ENCODE data around the gene DOCK6.
A peak's percentile ranks its signal among the peaks of the same experiment; 100 is the strongest.

The DOCK6 gene

GRCh38 chr19:11247391-11247790, 14.9 kb downstream of the DOCK6 start:
- no peak for DNase-seq

GRCh38 chr19:11246941-11247340, 15.4 kb downstream of the DOCK6 start:
- DNase-seq, result no peak

- DNase-seq, result no peak
Observed at GRCh38 chr19:11244846-11245589, 17.3 kb downstream of the DOCK6 start.

GRCh38 chr19:11243798-11244169, 18.5 kb downstream of the DOCK6 start:
- no peak for DNase-seq

GRCh38 chr19:11242864-11243797, 19.2 kb downstream of the DOCK6 start:
- DNase-seq, result peak in 55 of 56 donors; percentile 8 to 95 (median 79)

GRCh38 chr19:11242025-11242424, 20.3 kb downstream of the DOCK6 start:
- no peak for DNase-seq

GRCh38 chr19:11240008-11240444, 22.3 kb downstream of the DOCK6 start:
- no peak for DNase-seq

GRCh38 chr19:11239377-11240000, 22.8 kb downstream of the DOCK6 start, which contains the start of gene ANGPTL8:
ANGPTL8 (plus strand) TSS chr19:11239619; CDS start chr19:11239638, 19 bp downstream.
- no peak for DNase-seq

GRCh38 chr19:11238781-11239376, 23.4 kb downstream of the DOCK6 start:
- no peak for DNase-seq

- DNase-seq, result no peak
Observed at GRCh38 chr19:11238041-11238440, 24.3 kb downstream of the DOCK6 start.

- DNase-seq, result no peak
Observed at GRCh38 chr19:11237321-11237720, 25.0 kb downstream of the DOCK6 start.

GRCh38 chr19:11236324-11237301, 25.7 kb downstream of the DOCK6 start:
- no peak for DNase-seq

GRCh38 chr19:11234486-11235075, 27.7 kb downstream of the DOCK6 start:
- DNase-seq, result no peak

GRCh38 chr19:11233073-11233472, 29.3 kb downstream of the DOCK6 start:
- DNase-seq, result no peak

GRCh38 chr19:11232555-11232954, 29.8 kb downstream of the DOCK6 start:
- no peak for DNase-seq

GRCh38 chr19:11230621-11231386, 31.5 kb downstream of the DOCK6 start:
- DNase-seq, result no peak

GRCh38 chr19:11227195-11227886, 35.0 kb downstream of the DOCK6 start:
- DNase-seq, result no peak

- DNase-seq, result no peak
Observed at GRCh38 chr19:11226716-11227166, 35.6 kb downstream of the DOCK6 start.
